ENCODE results near the gene HK3.

Gene HK3

GRCh38 chr5:176855598-176855997 is 43.5 kb downstream of the HK3 start:
- no peak overlapping the region for H3K4me3 ChIP-seq (ENCODE audit: low read length)
- DNase-seq (ENCODE audit: low read depth), result no peak
- TF ChIP-seq CTCF (IDR thresholded peaks at IDR 0.05; ENCODE audit: insufficient read depth, low read depth, low read length, missing control alignments), result no peak

- no peak for DNase-seq (ENCODE audit: low read depth)
Observed at GRCh38 chr5:176854164-176854563, 45.0 kb downstream of the HK3 start.

GRCh38 chr5:176853151-176853778 is 45.9 kb downstream of the HK3 start:
- no peak for TF ChIP-seq CTCF (IDR thresholded peaks at IDR 0.05; ENCODE audit: insufficient read depth, low read depth, low read length, missing control alignments)
- DNase-seq (ENCODE audit: low read depth), result no peak
- no peak overlapping the region for H3K4me3 ChIP-seq (ENCODE audit: low read length)

More at GRCh38 chr5:176854164-176854563, 45.0 kb downstream of the HK3 start:
- H3K4me3 ChIP-seq (ENCODE audit: low read length), result no peak overlapping the region
- no peak for TF ChIP-seq CTCF (IDR thresholded peaks at IDR 0.05; ENCODE audit: insufficient read depth, low read depth, low read length, missing control alignments)

GRCh38 chr5:176851871-176852658 is 47.1 kb downstream of the HK3 start:
- no peak for DNase-seq (ENCODE audit: low read depth)
- no peak for TF ChIP-seq CTCF (IDR thresholded peaks at IDR 0.05; ENCODE audit: insufficient read depth, low read depth, low read length, missing control alignments)
- H3K4me3 ChIP-seq (ENCODE audit: low read length), result no peak overlapping the region

- no peak overlapping the region for H3K4me3 ChIP-seq (ENCODE audit: low read length)
- TF ChIP-seq CTCF (IDR thresholded peaks at IDR 0.05; ENCODE audit: insufficient read depth, low read depth, low read length, missing control alignments), result no peak
- no peak for DNase-seq (ENCODE audit: low read depth)
Observed at GRCh38 chr5:176851380-176851779, 47.8 kb downstream of the HK3 start.

GRCh38 chr5:176850371-176851245 is 48.5 kb downstream of the HK3 start:
- DNase-seq (ENCODE audit: low read depth), result no peak
- no peak overlapping the region for H3K4me3 ChIP-seq (ENCODE audit: low read length)
- no peak for TF ChIP-seq CTCF (IDR thresholded peaks at IDR 0.05; ENCODE audit: insufficient read depth, low read depth, low read length, missing control alignments)
